BJ (cell line): ENCODE measurements around the gene DPP10. TPM values are rescaled to one million over a fixed set of nuclear protein-coding genes. Genes with fewer than 3 reads are reported as not detected.

Source experiments
- CTCF ChIA-PET: fragments of 350-600 bp; formaldehyde crosslinking; extraction: SDS; loops from one replicate; lab custom pipeline; 2021; ENCODE audit warnings: antibody characterized with exemption, inconsistent platforms; lab: Yijun Ruan, JAX
- POLR2A ChIA-PET: fragments of 300-600 bp; sonication (Branson Sonifier 250); formaldehyde crosslinking; extraction: SDS; loops from one replicate; lab custom pipeline; 2021; ENCODE audit warnings: antibody characterized with exemption; lab: Charles Lee
- DNase-seq: peaks from one replicate; pipeline ENCODE4 v3.0.0-alpha.2; 2011; ENCODE audit warnings: low read depth
- H3K27me3 ChIP-seq: 2 replicates; pipeline ENCODE4 v1.6.0; 2011; ENCODE audit warnings: low read length; ENCODE audit not compliant: control insufficient read depth, insufficient read depth
- H3K36me3 ChIP-seq: 2 replicates; pipeline ENCODE4 v1.5.1; 2011; ENCODE audit warnings: low read length; ENCODE audit not compliant: control insufficient read depth, insufficient read depth
- H3K4me3 ChIP-seq: 2 replicates; pipeline ENCODE4 v1.5.1; 2011; ENCODE audit warnings: low read depth, mild to moderate bottlenecking, control low read depth, low read length
- CTCF ChIP-seq: IDR thresholded peaks from 2 replicates; pipeline ENCODE4 v1.5.1; 2011; ENCODE audit warnings: low read depth, mild to moderate bottlenecking, control low read depth, inconsistent platforms, low read length, moderate library complexity; ENCODE audit not compliant: insufficient read depth
- polyA plus RNA-seq: library from polyadenylated mRNA; depleted of rRNA; stranded (reverse); fragments of >200 nt; gene quantifications from 2 replicates; pipeline ENCODE4 v1.2.3, GENCODE V29; 2011

The DPP10 gene
- polyA plus RNA-seq, 1 experiment = not detected

GRCh38 chr2:115297056-115297455 is 854.6 kb downstream of the DPP10 start:
- TF ChIP-seq CTCF = no peak
- no peak for DNase-seq
- H3K4me3 ChIP-seq = no peak overlapping the region
- H3K27me3 ChIP-seq = no peaks in the 10 kb centered on the region
- ChIA-PET POLR2A (no interaction called here), CTCF (no interaction called here)
- H3K36me3 ChIP-seq = no peaks in the 10 kb centered on the region

- no peak for TF ChIP-seq CTCF
- ChIA-PET POLR2A (no interaction called here), CTCF (no interaction called here)
- DNase-seq = no peak
- Histone ChIP-seq H3K4me3 (no peak overlapping the region), H3K27me3 (no peaks in the 10 kb centered on the region), H3K36me3 (no peaks in the 10 kb centered on the region)
These were observed 856.8 kb downstream of the DPP10 start for GRCh38 chr2:115299199-115299598.

- ChIA-PET POLR2A (no interaction called here), CTCF (no interaction called here)
These were observed 863.3 kb downstream of the DPP10 start for GRCh38 chr2:115305712-115306111.

GRCh38 chr2:115314119-115314518 is 871.7 kb downstream of the DPP10 start:
- H3K4me3 ChIP-seq = no peak overlapping the region
- no peak for DNase-seq
- ChIA-PET CTCF (interaction anchor here (0.6 kb wide), 1 partner anchor 44 kb away, joined by 3 read pairs; no protein-coding TSS in a partner anchor), POLR2A (no interaction called here)
- no peaks in the 10 kb centered on the region for H3K27me3 ChIP-seq
- no peak for TF ChIP-seq CTCF
- no peaks in the 10 kb centered on the region for H3K36me3 ChIP-seq

More at GRCh38 chr2:115305712-115306111, 863.3 kb downstream of the DPP10 start:
- TF ChIP-seq CTCF = no peak
- Histone ChIP-seq H3K4me3 (no peak overlapping the region), H3K36me3 (no peaks in the 10 kb centered on the region), H3K27me3 (no peaks in the 10 kb centered on the region)
- no peak for DNase-seq

- no peaks in the 10 kb centered on the region for H3K36me3 ChIP-seq
- TF ChIP-seq CTCF = no peak
- no peak for DNase-seq
- H3K4me3 ChIP-seq = no peak overlapping the region
- CTCF ChIA-PET = no interaction called here
- no peaks in the 10 kb centered on the region for H3K27me3 ChIP-seq
- POLR2A ChIA-PET = no interaction called here
These were observed 884.6 kb downstream of the DPP10 start for GRCh38 chr2:115327061-115327460.
